ENCODE results near the gene ZCCHC24.

ZCCHC24 gene

GRCh38 chr10:79394664-79395063, 50.8 kb downstream of the ZCCHC24 start:
- no peak for DNase-seq

- DNase-seq = no peak
Measured at GRCh38 chr10:79393924-79394610, 51.4 kb downstream of the ZCCHC24 start.

- DNase-seq = no peak
Measured at GRCh38 chr10:79393221-79393923, 52.1 kb downstream of the ZCCHC24 start.

GRCh38 chr10:79392506-79393176, 52.8 kb downstream of the ZCCHC24 start:
- no peak for DNase-seq

GRCh38 chr10:79392020-79392398, 53.4 kb downstream of the ZCCHC24 start:
- no peak for DNase-seq

GRCh38 chr10:79391231-79392019, 54.0 kb downstream of the ZCCHC24 start:
- no peak for DNase-seq

- DNase-seq = no peak
Measured at GRCh38 chr10:79390551-79391229, 54.7 kb downstream of the ZCCHC24 start.

- no peak for DNase-seq
Measured at GRCh38 chr10:79390057-79390456, 55.4 kb downstream of the ZCCHC24 start.

GRCh38 chr10:79387974-79388850, 57.2 kb downstream of the ZCCHC24 start:
- DNase-seq = no peak

- no peak for DNase-seq
Measured at GRCh38 chr10:79387466-79387973, 57.9 kb downstream of the ZCCHC24 start.

- DNase-seq = no peak
Measured at GRCh38 chr10:79386637-79387465, 58.6 kb downstream of the ZCCHC24 start.

GRCh38 chr10:79385804-79386531, 59.5 kb downstream of the ZCCHC24 start:
- DNase-seq = no peak

- no peak for DNase-seq
Measured at GRCh38 chr10:79385392-79385795, 60.0 kb downstream of the ZCCHC24 start.

GRCh38 chr10:79384773-79385391, 60.5 kb downstream of the ZCCHC24 start:
- no peak for DNase-seq

- no peak for DNase-seq
Measured at GRCh38 chr10:79383974-79384606, 61.3 kb downstream of the ZCCHC24 start.

GRCh38 chr10:79382491-79382941, 62.9 kb downstream of the ZCCHC24 start:
- no peak for DNase-seq

- no peak for DNase-seq
Measured at GRCh38 chr10:79381804-79382221, 63.6 kb downstream of the ZCCHC24 start.

- no peak for DNase-seq
Measured at GRCh38 chr10:79380946-79381721, 64.3 kb downstream of the ZCCHC24 start.

All from NCI-H2029 treated with DMSO at 0.1 percent for 48 hours (cell line).